Fibroblast of skin of back (primary cell): ENCODE results near the gene ARHGEF4.

Experiments used
- DNase-seq: peaks from one replicate; pipeline ENCODE4 v3.0.0-alpha.2; 2013

ARHGEF4 gene

GRCh38 chr2:131039908-131040660 lies 203.4 kb downstream of the ARHGEF4 start:
- DNase-seq = no peak

- no peak for DNase-seq
Measured at GRCh38 chr2:131040661-131041401, 204.1 kb downstream of the ARHGEF4 start.

GRCh38 chr2:131041402-131042147 lies 204.9 kb downstream of the ARHGEF4 start:
- DNase-seq = no peak

- no peak for DNase-seq
Measured at GRCh38 chr2:131042148-131042775, 205.5 kb downstream of the ARHGEF4 start.

- no peak for DNase-seq
Measured at GRCh38 chr2:131043199-131044074, 206.7 kb downstream of the ARHGEF4 start.

GRCh38 chr2:131044075-131044756 lies 207.5 kb downstream of the ARHGEF4 start:
- DNase-seq = no peak

GRCh38 chr2:131044757-131045150 lies 208.0 kb downstream of the ARHGEF4 start:
- DNase-seq = no peak

GRCh38 chr2:131045286-131046027 lies 208.7 kb downstream of the ARHGEF4 start:
- DNase-seq = no peak

GRCh38 chr2:131046028-131046917 lies 209.6 kb downstream of the ARHGEF4 start:
- DNase-seq = no peak

- DNase-seq = no peak
Measured at GRCh38 chr2:131046918-131047652, 210.4 kb downstream of the ARHGEF4 start.

- no peak for DNase-seq
Measured at GRCh38 chr2:131047920-131048560, 211.3 kb downstream of the ARHGEF4 start.

GRCh38 chr2:131048641-131049040 lies 211.9 kb downstream of the ARHGEF4 start:
- no peak for DNase-seq

- DNase-seq = no peak
Measured at GRCh38 chr2:131049150-131049718, 212.5 kb downstream of the ARHGEF4 start.

- no peak for DNase-seq
Measured at GRCh38 chr2:131050896-131051295, 214.2 kb downstream of the ARHGEF4 start.

- DNase-seq = no peak
Measured at GRCh38 chr2:131052741-131053263, 216.1 kb downstream of the ARHGEF4 start.

GRCh38 chr2:131054488-131054887 lies 217.8 kb downstream of the ARHGEF4 start:
- no peak for DNase-seq
